OCI-LY7 (cell line): ENCODE results near the gene SLC22A12. TPM values are rescaled to one million over a fixed set of nuclear protein-coding genes. Genes with fewer than 3 reads are reported as not detected.

ENCODE experiments used
- BruUV-seq: library from RNA; stranded (reverse); fragments of 400-500 nt; replicated peaks from 2 replicates; lab custom pipeline; 2021; lab: Mats Ljungman, UMichigan
- CTCF ChIA-PET: fragments of 300-600 bp; sonication (Branson Sonifier 250); formaldehyde crosslinking; loops from one replicate; lab custom pipeline; 2022; ENCODE audit warnings: antibody characterized with exemption; ENCODE audit not compliant: unreplicated experiment; lab: Charles Lee
- POLR2A ChIA-PET: fragments of 300-600 bp; sonication (Branson Sonifier 250); formaldehyde crosslinking; loops from one replicate; lab custom pipeline; 2022; ENCODE audit warnings: antibody characterized with exemption; lab: Charles Lee
- DNase-seq: peaks from one replicate; pipeline ENCODE4 v3.0.0-alpha.2; 2015; ENCODE audit warnings: low spot score
- H2AFZ ChIP-seq: fragments of 200-600 bp; sonication (generic), shearing (Covaris generic); 2 replicates; pipeline ENCODE4 v1.6.1; 2014; ENCODE audit warnings: mild to moderate bottlenecking, antibody characterized with exemption, low read length, moderate library complexity
- H3K27ac ChIP-seq: fragments of 200-600 bp; sonication (generic); 2 replicates; pipeline ENCODE4 v1.5.1; 2014; ENCODE audit warnings: mixed run types, low read depth, mild to moderate bottlenecking, moderate library complexity, low read length, inconsistent platforms; ENCODE audit not compliant: poor library complexity, severe bottlenecking
- H3K36me3 ChIP-seq: fragments of 200-600 bp; sonication (generic); 2 replicates; pipeline ENCODE4 v1.6.1; 2014; ENCODE audit warnings: mild to moderate bottlenecking, antibody characterized with exemption, low read length, moderate library complexity, mixed read lengths; ENCODE audit not compliant: insufficient read depth
- H3K4me1 ChIP-seq: fragments of 200-600 bp; sonication (generic); 2 replicates; pipeline ENCODE4 v1.5.1; 2014; ENCODE audit warnings: mild to moderate bottlenecking, low read length; ENCODE audit not compliant: insufficient read depth, poor library complexity, severe bottlenecking
- H3K4me2 ChIP-seq: fragments of 200-600 bp; sonication (generic); 2 replicates; pipeline ENCODE4 v1.6.1; 2014; ENCODE audit warnings: mild to moderate bottlenecking, low read length
- H3K4me3 ChIP-seq: fragments of 200-600 bp; sonication (generic); 2 replicates; pipeline ENCODE4 v1.5.1; 2014; ENCODE audit warnings: mild to moderate bottlenecking, low read depth, low read length; ENCODE audit not compliant: poor library complexity, severe bottlenecking
- H3K79me2 ChIP-seq: fragments of 200-600 bp; sonication (generic); 2 replicates; pipeline ENCODE4 v1.6.1; 2016; ENCODE audit warnings: low read depth, mild to moderate bottlenecking, low read length, moderate library complexity, mixed read lengths; ENCODE audit not compliant: insufficient read depth
- H3K9me2 ChIP-seq: fragments of 200-600 bp; sonication (generic); 2 replicates; pipeline ENCODE4 v1.6.1; 2016; ENCODE audit warnings: mild to moderate bottlenecking, low read length, mixed read lengths; ENCODE audit not compliant: insufficient read depth
- H3K9me3 ChIP-seq: fragments of 200-600 bp; sonication (generic); 2 replicates; pipeline ENCODE4 v1.6.1; 2014; ENCODE audit warnings: mild to moderate bottlenecking, mixed run types, low read length, mixed read lengths
- H4K20me1 ChIP-seq: fragments of 200-600 bp; sonication (generic); 2 replicates; pipeline ENCODE4 v1.6.1; 2014; ENCODE audit warnings: mild to moderate bottlenecking, antibody characterized with exemption, low read length, moderate library complexity, mixed read lengths; ENCODE audit not compliant: insufficient read depth
- EZH2phosphoT487 ChIP-seq: fragments of 200-600 bp; sonication (generic); IDR thresholded peaks from 2 replicates; pipeline ENCODE4 v1.6.1; 2018; ENCODE audit warnings: low read depth, borderline replicate concordance, mild to moderate bottlenecking, mixed run types, antibody characterized with exemption, low read length, moderate library complexity, mixed read lengths
- intact Hi-C: fragments of 100-400 bp; cut with micrococcal nuclease; formaldehyde crosslinking; loops from one replicate; pipeline ENCODE4 v1.10.0; 2022; ENCODE audit not compliant: unreplicated experiment
- total RNA-seq, 2 experiments: library from RNA; depleted of rRNA in 1 of 2; stranded (reverse); fragments of >200 nt in 1 of 2; shearing (Covaris generic) in 1 of 2; gene quantifications; 2 replicates each; pipeline ENCODE4 v1.2.3, GENCODE V29; 2014 to 2022
- TF ChIP-seq, protein P1 (sequence below): fragments of 200-600 bp; sonication (generic); conservative IDR thresholded peaks from 2 replicates; pipeline ENCODE4 v1.5.1; 2014; ENCODE audit warnings: mild to moderate bottlenecking, antibody characterized with exemption, low read length, moderate library complexity, mixed read lengths

SLC22A12 gene
- total RNA-seq, 2 experiments from 2014 or later, result not detected

DNA sequence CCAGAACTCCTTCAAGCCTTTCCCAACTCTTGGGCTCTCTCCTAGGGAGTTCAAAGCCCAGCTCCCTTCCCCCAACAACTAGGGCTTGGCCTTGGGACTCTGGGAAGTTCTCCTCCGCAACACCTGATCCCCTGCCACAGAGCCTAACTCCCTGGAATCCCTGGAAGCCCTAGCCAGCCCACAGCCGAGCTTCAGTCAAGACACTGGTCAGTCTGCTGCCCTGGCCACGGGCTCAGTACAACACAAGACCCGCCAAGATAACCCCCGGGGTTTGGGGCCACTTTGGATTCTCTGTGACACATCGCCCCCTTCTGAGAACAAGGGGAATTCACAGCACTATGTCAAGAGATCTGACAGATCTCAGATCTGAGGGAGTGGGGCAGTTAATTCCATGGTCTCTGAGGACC is 58.3 kb downstream of the SLC22A12 start:
- Histone ChIP-seq H3K9me2 (no peaks in the 10 kb centered on the region), H3K4me2 (no peak overlapping the region), H2AFZ (no peak overlapping the region), H3K27ac (no peak overlapping the region), H4K20me1 (no peaks in the 10 kb centered on the region), H3K9me3 (no peaks in the 10 kb centered on the region), H3K79me2 (no peaks in the 10 kb centered on the region), H3K4me3 (no peak overlapping the region), H3K36me3 (no peaks in the 10 kb centered on the region), H3K4me1 (peaks cover 2% of the 10 kb centered on the region)
- intact Hi-C loops, result loop anchor here (1.0 kb wide), 1 partner anchor 96 kb away; no protein-coding TSS in a partner anchor
- TF ChIP-seq EZH2phosphoT487, result no peak
- TF ChIP-seq, protein P1, sequence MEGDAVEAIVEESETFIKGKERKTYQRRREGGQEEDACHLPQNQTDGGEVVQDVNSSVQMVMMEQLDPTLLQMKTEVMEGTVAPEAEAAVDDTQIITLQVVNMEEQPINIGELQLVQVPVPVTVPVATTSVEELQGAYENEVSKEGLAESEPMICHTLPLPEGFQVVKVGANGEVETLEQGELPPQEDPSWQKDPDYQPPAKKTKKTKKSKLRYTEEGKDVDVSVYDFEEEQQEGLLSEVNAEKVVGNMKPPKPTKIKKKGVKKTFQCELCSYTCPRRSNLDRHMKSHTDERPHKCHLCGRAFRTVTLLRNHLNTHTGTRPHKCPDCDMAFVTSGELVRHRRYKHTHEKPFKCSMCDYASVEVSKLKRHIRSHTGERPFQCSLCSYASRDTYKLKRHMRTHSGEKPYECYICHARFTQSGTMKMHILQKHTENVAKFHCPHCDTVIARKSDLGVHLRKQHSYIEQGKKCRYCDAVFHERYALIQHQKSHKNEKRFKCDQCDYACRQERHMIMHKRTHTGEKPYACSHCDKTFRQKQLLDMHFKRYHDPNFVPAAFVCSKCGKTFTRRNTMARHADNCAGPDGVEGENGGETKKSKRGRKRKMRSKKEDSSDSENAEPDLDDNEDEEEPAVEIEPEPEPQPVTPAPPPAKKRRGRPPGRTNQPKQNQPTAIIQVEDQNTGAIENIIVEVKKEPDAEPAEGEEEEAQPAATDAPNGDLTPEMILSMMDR, result peak; percentile 89
- ChIA-PET POLR2A (no interaction called here), CTCF (interaction anchor here (0.7 to 0.9 kb wide), 2 partner anchors 39 to 95 kb away, joined by 3 read pairs; no protein-coding TSS in a partner anchor)
- peak; percentile 62 for DNase-seq
- BruUV-seq, result no TSS peak

DNA sequence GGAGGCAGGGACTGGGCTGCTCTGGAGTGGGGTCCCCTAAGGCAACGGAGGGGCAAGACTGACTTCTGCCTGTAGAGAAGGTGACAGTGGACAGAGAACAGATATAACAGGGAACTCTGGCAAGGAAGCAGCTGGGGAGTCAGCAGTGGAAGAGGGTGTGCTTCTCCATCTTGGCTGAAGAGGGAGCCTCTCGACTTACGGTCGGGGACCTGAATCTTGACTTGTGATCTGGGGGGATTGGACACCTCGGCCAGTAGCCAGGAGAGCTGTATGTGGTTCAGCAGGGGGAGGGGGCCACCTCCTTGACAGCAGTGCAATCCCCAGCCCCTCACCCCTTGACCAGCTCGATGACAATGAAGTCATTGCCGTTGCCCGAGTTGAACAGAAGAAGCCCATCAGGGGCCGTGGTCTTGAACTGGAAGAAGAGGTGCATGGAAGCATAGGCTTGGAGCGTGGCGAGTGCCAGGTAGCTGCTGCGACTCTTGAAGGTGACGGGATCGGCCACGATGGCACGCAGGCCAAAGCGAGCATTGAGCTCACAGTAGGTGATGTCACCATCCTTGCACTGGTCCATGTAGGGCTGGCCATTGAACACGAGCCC is 60.0 kb downstream of the SLC22A12 start:
- Histone ChIP-seq H3K79me2 (no peaks in the 10 kb centered on the region), H4K20me1 (no peaks in the 10 kb centered on the region), H3K9me3 (no peaks in the 10 kb centered on the region), H3K4me2 (no peak overlapping the region), H2AFZ (no peak overlapping the region), H3K36me3 (no peaks in the 10 kb centered on the region), H3K9me2 (no peaks in the 10 kb centered on the region), H3K27ac (no peak overlapping the region), H3K4me1 (peaks cover 17% of the 10 kb centered on the region), H3K4me3 (no peak overlapping the region)
- ChIA-PET POLR2A (no interaction called here), CTCF (interaction anchor here (1.4 to 1.9 kb wide), 2 partner anchors 38 to 202 kb away, joined by 5 to 9 read pairs; no protein-coding TSS in a partner anchor)
- intact Hi-C loops, result loop anchor here (1.0 to 10.0 kb wide), 3 partner anchors 72 to 276 kb away; partner anchors contain the start of gene NRXN2
- no TSS peak for BruUV-seq
- TF ChIP-seq, protein P1, result peak; percentile 76
- no peak for TF ChIP-seq EZH2phosphoT487
- peak; percentile 53 for DNase-seq

Other genes starting within 250 kb of the SLC22A12 start
- 9.0 and 16.7 TPM in 2 replicates for gene RPS6KA4, start 232.1 kb upstream of the SLC22A12 start, total RNA-seq (2014; rRNA removed; shearing (Covaris generic))
- gene RPS6KA4, start 232.1 kb upstream of the SLC22A12 start, total RNA-seq (2022), result 11.0 and 13.4 TPM in 2 replicates
- gene SLC22A11, start 35.3 kb upstream of the SLC22A12 start, total RNA-seq (2014; rRNA removed; shearing (Covaris generic)), result 0.09 and 0.18 TPM in 2 replicates
- gene SLC22A11, start 35.3 kb upstream of the SLC22A12 start, total RNA-seq (2022), result not detected in 2 replicates
- gene NRXN2, start 132.0 kb downstream of the SLC22A12 start, total RNA-seq (2014; rRNA removed; shearing (Covaris generic)), result 2.2 and 2.4 TPM in 2 replicates
- gene NRXN2, start 132.0 kb downstream of the SLC22A12 start, total RNA-seq (2022), result 1.6 and 3.3 TPM in 2 replicates
- gene RASGRP2, start 152.9 kb downstream of the SLC22A12 start, total RNA-seq (2014; rRNA removed; shearing (Covaris generic)), result 127 and 145 TPM in 2 replicates
- 195 and 205 TPM in 2 replicates for gene RASGRP2, start 152.9 kb downstream of the SLC22A12 start, total RNA-seq (2022)
- 2.2 and 10.1 TPM in 2 replicates for gene PYGM, start 168.8 kb downstream of the SLC22A12 start, total RNA-seq (2014; rRNA removed; shearing (Covaris generic))
- 2.2 and 2.4 TPM in 2 replicates for gene PYGM, start 168.8 kb downstream of the SLC22A12 start, total RNA-seq (2022)
- 247 and 261 TPM in 2 replicates for gene SF1, start 187.3 kb downstream of the SLC22A12 start, total RNA-seq (2014; rRNA removed; shearing (Covaris generic))
- 535 TPM in 2 replicates for gene SF1, start 187.3 kb downstream of the SLC22A12 start, total RNA-seq (2022)
- 109 and 115 TPM in 2 replicates for gene MAP4K2, start 212.0 kb downstream of the SLC22A12 start, total RNA-seq (2014; rRNA removed; shearing (Covaris generic))
- gene MAP4K2, start 212.0 kb downstream of the SLC22A12 start, total RNA-seq (2022), result 110 and 122 TPM in 2 replicates
- gene MEN1, start 219.3 kb downstream of the SLC22A12 start, total RNA-seq (2014; rRNA removed; shearing (Covaris generic)), result 29.8 and 44.4 TPM in 2 replicates
- 71.6 and 72.4 TPM in 2 replicates for gene MEN1, start 219.3 kb downstream of the SLC22A12 start, total RNA-seq (2022)